CD4-positive, alpha-beta T cell treated with Interleukin-15 for 4 hours (primary cell): ENCODE measurements around the gene KCNJ4.
"Not testable (repeated sequence)": the region's sequence is repeated elsewhere in the genome, so short reads cannot be mapped to it uniquely, and the experiment has no call there.

Experiments
- DNase-seq: peaks from one replicate; pipeline ENCODE4 v3.0.0-alpha.2; 2020; ENCODE audit warnings: low spot score

Gene KCNJ4

DNA sequence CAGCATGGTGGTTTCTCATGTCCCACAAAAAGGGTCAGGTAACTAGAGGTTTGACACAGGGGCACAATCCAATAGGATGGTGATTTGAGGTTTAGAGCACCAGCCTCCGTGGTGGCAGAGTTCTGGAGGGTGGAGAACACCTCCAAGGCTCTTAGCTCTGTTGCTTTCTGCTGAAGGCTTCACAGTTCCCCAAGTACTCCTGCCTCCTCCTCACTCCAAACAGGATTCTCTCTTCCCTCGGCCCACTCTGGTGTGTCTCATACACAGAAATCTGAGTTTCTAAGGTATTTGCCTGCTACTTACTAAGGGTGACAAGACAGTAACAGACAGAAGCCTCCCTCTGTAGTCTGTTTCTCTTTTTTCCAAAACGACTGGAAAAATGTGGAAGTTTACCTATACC, 73.6 kb downstream of the KCNJ4 start:
- not testable (repeated sequence) for DNase-seq
